Chondrocyte (in vitro differentiated cells): ENCODE results near the gene TDRD15. TPM values are rescaled to one million over a fixed set of nuclear protein-coding genes. Genes with fewer than 3 reads are reported as not detected.

Experiments
- DNase-seq: peaks from one replicate; pipeline ENCODE4 v3.0.0; 2021; ENCODE audit warnings: mixed read lengths, low spot score
- H3K27ac Mint-ChIP-seq: one replicate; pipeline ENCODE4 v1.8.0; 2021; ENCODE audit warnings: mild to moderate bottlenecking, moderate library complexity, mixed read lengths; ENCODE audit not compliant: unreplicated experiment
- H3K27me3 Mint-ChIP-seq: 2 replicates; pipeline ENCODE4 v1.8.0; 2021; ENCODE audit warnings: low read depth, mixed read lengths
- H3K36me3 Mint-ChIP-seq: 2 replicates; pipeline ENCODE4 v1.8.0; 2021; ENCODE audit warnings: low read depth, mixed read lengths
- H3K4me1 Mint-ChIP-seq: 2 replicates; pipeline ENCODE4 v1.8.0; 2021; ENCODE audit warnings: low read depth, mild to moderate bottlenecking, mixed read lengths
- H3K4me3 Mint-ChIP-seq: one replicate; pipeline ENCODE4 v1.8.0; 2021; ENCODE audit warnings: mild to moderate bottlenecking, moderate library complexity, mixed read lengths; ENCODE audit not compliant: unreplicated experiment
- H3K9me3 Mint-ChIP-seq: 2 replicates; pipeline ENCODE4 v1.8.0; 2021; ENCODE audit warnings: low read depth, mixed read lengths
- total RNA-seq: library from RNA; stranded (reverse); gene quantifications from 3 replicates; pipeline ENCODE4 v1.2.1, GENCODE V29; 2021
- TF ChIP-seq, protein P1 (sequence below): fragments of 200-600 bp; sonication (generic); IDR thresholded peaks from 2 replicates; pipeline ENCODE4 v1.5.0; 2021; ENCODE audit warnings: antibody characterized with exemption, mild to moderate bottlenecking, moderate library complexity

Gene TDRD15
- total RNA-seq, 1 donor from 2014 or later, result 0.12 TPM

DNA sequence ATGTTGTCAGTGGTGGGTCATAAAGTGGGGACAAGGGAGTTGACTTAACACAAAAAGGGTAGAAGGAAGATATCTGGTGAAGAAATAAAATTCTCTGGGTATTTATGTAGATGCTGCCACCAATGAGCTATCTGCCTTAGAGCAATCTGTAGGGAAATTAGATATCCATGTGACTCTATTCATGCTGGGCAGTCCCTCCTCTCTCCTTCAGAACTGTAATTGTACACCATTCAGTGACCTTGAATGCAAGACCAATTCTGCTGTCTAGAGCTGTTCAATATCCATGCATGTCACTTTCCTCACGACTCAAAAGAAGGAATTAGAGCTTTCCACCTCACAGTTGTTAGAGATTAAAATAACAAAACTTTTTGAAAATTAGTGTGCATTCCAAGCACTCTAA is 28.6 kb upstream of the TDRD15 start:
- no peaks in the 10 kb centered on the region for H3K9me3 Mint-ChIP-seq
- TF ChIP-seq, protein P1, sequence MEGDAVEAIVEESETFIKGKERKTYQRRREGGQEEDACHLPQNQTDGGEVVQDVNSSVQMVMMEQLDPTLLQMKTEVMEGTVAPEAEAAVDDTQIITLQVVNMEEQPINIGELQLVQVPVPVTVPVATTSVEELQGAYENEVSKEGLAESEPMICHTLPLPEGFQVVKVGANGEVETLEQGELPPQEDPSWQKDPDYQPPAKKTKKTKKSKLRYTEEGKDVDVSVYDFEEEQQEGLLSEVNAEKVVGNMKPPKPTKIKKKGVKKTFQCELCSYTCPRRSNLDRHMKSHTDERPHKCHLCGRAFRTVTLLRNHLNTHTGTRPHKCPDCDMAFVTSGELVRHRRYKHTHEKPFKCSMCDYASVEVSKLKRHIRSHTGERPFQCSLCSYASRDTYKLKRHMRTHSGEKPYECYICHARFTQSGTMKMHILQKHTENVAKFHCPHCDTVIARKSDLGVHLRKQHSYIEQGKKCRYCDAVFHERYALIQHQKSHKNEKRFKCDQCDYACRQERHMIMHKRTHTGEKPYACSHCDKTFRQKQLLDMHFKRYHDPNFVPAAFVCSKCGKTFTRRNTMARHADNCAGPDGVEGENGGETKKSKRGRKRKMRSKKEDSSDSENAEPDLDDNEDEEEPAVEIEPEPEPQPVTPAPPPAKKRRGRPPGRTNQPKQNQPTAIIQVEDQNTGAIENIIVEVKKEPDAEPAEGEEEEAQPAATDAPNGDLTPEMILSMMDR, result no peak
- no peaks in the 10 kb centered on the region for H3K4me1 Mint-ChIP-seq
- no peak overlapping the region for H3K4me3 Mint-ChIP-seq
- H3K36me3 Mint-ChIP-seq, result no peaks in the 10 kb centered on the region
- H3K27me3 Mint-ChIP-seq, result peaks cover 35% of the 10 kb centered on the region
- no peak for DNase-seq
- no peak overlapping the region for H3K27ac Mint-ChIP-seq

DNA sequence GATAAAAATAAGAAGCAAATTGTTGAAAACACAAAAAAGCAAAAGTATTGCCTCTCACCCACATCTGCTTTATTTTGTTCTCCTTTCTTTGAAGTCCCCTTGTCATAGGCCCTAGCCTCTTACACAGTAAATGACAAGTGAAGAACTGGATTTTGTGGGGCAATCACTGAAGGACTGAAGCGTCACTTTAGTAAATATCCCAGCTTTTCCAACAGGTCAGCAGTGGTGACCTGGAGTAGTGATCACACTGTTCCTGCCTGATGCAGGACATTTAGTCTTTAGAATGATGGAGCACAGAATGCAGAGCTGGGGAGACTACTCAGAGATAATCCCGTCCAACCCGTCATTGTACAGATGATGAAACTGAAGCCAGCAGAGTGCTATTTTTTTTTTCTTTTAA is 28.1 kb upstream of the TDRD15 start:
- no peak overlapping the region for H3K27ac Mint-ChIP-seq
- no peak overlapping the region for H3K4me3 Mint-ChIP-seq
- DNase-seq, result no peak
- TF ChIP-seq, protein P1, result no peak
- H3K36me3 Mint-ChIP-seq, result no peaks in the 10 kb centered on the region
- no peaks in the 10 kb centered on the region for H3K9me3 Mint-ChIP-seq
- peaks cover 37% of the 10 kb centered on the region for H3K27me3 Mint-ChIP-seq
- H3K4me1 Mint-ChIP-seq, result no peaks in the 10 kb centered on the region

DNA sequence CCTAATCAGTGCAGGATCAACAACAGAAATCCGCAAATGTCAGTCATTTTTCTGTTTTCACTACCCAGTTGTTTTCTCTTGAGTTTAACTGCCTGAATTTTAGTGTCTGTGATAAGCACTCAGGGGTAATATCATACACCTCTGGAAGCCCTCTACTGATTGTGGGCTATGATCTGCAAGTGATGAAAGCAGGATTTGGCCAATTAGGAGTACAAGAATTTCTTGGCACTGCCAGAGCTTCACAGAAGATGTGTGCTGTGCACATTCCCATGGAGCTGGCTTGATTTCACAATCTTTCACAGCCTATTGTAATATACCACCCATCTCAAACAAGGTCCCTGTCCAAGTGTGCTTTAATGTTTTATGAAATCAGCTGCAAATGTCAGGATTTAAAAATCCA is 27.3 kb upstream of the TDRD15 start:
- H3K9me3 Mint-ChIP-seq, result no peaks in the 10 kb centered on the region
- TF ChIP-seq, protein P1, result no peak
- H3K36me3 Mint-ChIP-seq, result no peaks in the 10 kb centered on the region
- H3K4me3 Mint-ChIP-seq, result no peak overlapping the region
- H3K4me1 Mint-ChIP-seq, result no peaks in the 10 kb centered on the region
- H3K27ac Mint-ChIP-seq, result no peak overlapping the region
- no peak for DNase-seq
- H3K27me3 Mint-ChIP-seq, result peaks cover 37% of the 10 kb centered on the region

DNA sequence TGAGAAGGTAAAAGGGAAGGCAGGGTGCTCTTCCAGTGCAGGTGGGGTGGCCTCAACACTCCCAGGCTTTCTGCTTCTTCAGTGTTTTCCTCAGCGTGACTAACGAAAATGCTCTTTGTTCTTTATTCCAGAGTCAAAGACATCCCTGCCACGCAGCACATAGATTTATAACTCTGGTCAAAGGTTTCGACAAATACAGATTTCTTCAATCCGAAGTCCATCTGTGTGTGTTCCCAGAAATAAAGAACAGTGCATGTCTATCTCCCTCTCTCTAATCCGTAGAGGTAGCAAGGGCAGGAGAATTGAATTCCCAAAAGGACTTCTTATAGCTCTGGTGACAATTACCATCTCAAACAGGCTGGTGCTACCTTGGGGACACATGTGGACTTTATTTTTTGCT is 26.4 kb upstream of the TDRD15 start:
- H3K9me3 Mint-ChIP-seq, result no peaks in the 10 kb centered on the region
- TF ChIP-seq, protein P1, result no peak
- H3K27ac Mint-ChIP-seq, result no peak overlapping the region
- H3K4me1 Mint-ChIP-seq, result no peaks in the 10 kb centered on the region
- H3K4me3 Mint-ChIP-seq, result no peak overlapping the region
- H3K36me3 Mint-ChIP-seq, result no peaks in the 10 kb centered on the region
- DNase-seq, result no peak
- H3K27me3 Mint-ChIP-seq, result peaks cover 32% of the 10 kb centered on the region

DNA sequence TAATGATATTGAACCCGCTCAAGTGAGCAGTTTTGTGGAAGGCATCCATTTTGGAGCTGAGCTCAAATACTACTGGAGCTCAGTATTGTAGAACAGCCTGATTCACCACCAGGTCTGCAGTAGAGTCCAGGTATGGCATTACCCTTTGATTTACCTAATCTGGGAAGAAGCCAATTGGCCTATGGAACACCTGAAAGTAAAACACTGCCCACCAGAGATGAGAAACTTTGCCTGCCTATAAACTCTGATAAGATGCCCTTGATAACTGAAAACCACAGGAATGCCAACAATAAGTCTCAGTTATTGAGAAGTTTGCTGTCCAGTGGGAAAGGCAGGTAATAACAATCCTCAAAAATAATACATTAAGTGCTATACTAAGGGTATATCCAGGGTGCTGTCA is 25.5 kb upstream of the TDRD15 start:
- Mint-ChIP-seq H3K27me3 (peaks cover 23% of the 10 kb centered on the region), H3K36me3 (no peaks in the 10 kb centered on the region), H3K4me1 (no peaks in the 10 kb centered on the region), H3K9me3 (no peaks in the 10 kb centered on the region), H3K4me3 (no peak overlapping the region), H3K27ac (no peak overlapping the region)
- TF ChIP-seq, protein P1, result no peak
- DNase-seq, result no peak
